HFFc6 (cell line): ENCODE results near the gene SGO1. TPM values are rescaled to one million over a fixed set of nuclear protein-coding genes. Genes with fewer than 3 reads are reported as not detected.

Experiments used
- DNase-seq: peaks from one replicate; pipeline ENCODE4 v3.0.0-alpha.2; 2018
- H3K27ac Mint-ChIP-seq: 2 replicates; pipeline ENCODE4 v1.8.0; 2020; ENCODE audit warnings: mild to moderate bottlenecking, mixed read lengths
- H3K27me3 Mint-ChIP-seq: 2 replicates; pipeline ENCODE4 v1.8.0; 2021; ENCODE audit warnings: mild to moderate bottlenecking, moderate library complexity, mixed read lengths; ENCODE audit not compliant: insufficient read depth
- H3K36me3 Mint-ChIP-seq: 2 replicates; pipeline ENCODE4 v1.8.0; 2021; ENCODE audit warnings: low read depth, mixed read lengths
- H3K4me1 Mint-ChIP-seq: 2 replicates; pipeline ENCODE4 v1.8.0; 2020; ENCODE audit warnings: low read depth, mixed read lengths
- H3K4me3 Mint-ChIP-seq: 2 replicates; pipeline ENCODE4 v1.8.0; 2020; ENCODE audit warnings: mild to moderate bottlenecking, moderate library complexity, mixed read lengths
- H3K9me3 Mint-ChIP-seq: 2 replicates; pipeline ENCODE4 v1.8.0; 2020; ENCODE audit warnings: mild to moderate bottlenecking, mixed read lengths
- total RNA-seq, 6 experiments: library from RNA; stranded (reverse); fragmentation: NEBNext Ultra II Directional; extraction: Animal tissue kit (Norgen Biotek cat#: 25700); gene quantifications; 2 replicates in 1 of 6; 3 replicates in 5 of 6; pipeline ENCODE4 v1.2.3, GENCODE V29; 2021
- TF ChIP-seq, protein P1 (sequence below): fragments of 200-600 bp; sonication (generic); IDR thresholded peaks from 2 replicates; pipeline ENCODE4 v1.5.0; 2021; ENCODE audit warnings: antibody characterized with exemption, mild to moderate bottlenecking

SGO1 gene
- total RNA-seq, 6 experiments from 2014 or later: 5.6 to 14.3 (median 12.0) TPM

DNA sequence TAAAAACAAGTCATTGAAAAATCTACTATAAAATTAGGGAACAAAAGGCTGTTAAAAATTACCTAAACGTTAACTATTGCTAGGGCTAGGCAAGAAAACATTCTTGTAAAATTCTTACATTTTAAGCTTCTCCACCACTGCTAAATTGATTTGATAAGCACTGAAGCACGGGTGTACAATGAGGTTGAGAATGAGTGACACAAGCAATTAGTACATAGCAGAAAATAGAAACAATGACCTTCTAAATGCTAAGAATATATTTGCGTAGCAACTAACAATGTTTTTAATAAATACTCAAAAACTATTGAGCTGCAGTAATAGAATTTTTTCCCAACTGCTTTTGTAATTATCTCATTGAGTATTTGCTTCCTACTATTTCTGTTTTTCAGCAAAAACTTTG is 4.7 kb downstream of the SGO1 start:
- no peak for DNase-seq
- Mint-ChIP-seq H3K27me3 (no peaks in the 10 kb centered on the region; the same call in 1 of the 2 replicates), H3K4me1 (no peaks in the 10 kb centered on the region), H3K4me3 (no peak overlapping the region), H3K27ac (no peak overlapping the region), H3K9me3 (no peaks in the 10 kb centered on the region), H3K36me3 (peaks cover 6% of the 10 kb centered on the region; the same call in 1 of the 2 replicates)
- TF ChIP-seq, protein P1, sequence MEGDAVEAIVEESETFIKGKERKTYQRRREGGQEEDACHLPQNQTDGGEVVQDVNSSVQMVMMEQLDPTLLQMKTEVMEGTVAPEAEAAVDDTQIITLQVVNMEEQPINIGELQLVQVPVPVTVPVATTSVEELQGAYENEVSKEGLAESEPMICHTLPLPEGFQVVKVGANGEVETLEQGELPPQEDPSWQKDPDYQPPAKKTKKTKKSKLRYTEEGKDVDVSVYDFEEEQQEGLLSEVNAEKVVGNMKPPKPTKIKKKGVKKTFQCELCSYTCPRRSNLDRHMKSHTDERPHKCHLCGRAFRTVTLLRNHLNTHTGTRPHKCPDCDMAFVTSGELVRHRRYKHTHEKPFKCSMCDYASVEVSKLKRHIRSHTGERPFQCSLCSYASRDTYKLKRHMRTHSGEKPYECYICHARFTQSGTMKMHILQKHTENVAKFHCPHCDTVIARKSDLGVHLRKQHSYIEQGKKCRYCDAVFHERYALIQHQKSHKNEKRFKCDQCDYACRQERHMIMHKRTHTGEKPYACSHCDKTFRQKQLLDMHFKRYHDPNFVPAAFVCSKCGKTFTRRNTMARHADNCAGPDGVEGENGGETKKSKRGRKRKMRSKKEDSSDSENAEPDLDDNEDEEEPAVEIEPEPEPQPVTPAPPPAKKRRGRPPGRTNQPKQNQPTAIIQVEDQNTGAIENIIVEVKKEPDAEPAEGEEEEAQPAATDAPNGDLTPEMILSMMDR: no peak

DNA sequence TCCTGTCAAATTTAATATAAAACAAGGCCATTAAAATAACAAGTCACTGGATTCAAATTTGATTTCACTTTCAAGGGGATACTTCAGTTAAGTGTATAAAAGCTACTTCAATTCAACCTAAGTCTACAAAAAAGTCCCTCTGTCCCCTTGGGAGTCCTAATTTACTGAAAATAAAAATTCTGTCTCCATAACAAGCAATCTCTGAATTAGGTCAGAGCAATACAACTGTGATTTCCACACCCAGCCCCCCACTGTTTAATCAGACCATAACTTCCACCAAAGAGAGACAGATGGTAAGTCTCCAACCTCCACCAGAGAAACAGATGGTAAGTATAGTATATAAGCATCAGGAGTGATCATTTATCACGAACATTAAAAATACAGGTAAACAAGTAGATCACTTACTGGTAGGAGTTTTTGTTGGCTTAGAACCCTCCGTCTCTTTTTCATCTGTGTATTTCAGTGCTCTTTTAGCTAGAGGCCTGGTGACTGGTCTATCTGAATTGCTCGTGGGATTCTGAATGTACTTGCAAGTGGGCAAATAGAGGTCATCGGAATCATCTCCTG is 12.1 kb downstream of the SGO1 start:
- Mint-ChIP-seq H3K27ac (no peak overlapping the region), H3K9me3 (no peaks in the 10 kb centered on the region), H3K4me1 (no peaks in the 10 kb centered on the region), H3K36me3 (peaks cover 6% of the 10 kb centered on the region; the same call in 1 of the 2 replicates), H3K4me3 (no peak overlapping the region), H3K27me3 (no peaks in the 10 kb centered on the region)
- no peak for DNase-seq
- TF ChIP-seq, protein P1: no peak

DNA sequence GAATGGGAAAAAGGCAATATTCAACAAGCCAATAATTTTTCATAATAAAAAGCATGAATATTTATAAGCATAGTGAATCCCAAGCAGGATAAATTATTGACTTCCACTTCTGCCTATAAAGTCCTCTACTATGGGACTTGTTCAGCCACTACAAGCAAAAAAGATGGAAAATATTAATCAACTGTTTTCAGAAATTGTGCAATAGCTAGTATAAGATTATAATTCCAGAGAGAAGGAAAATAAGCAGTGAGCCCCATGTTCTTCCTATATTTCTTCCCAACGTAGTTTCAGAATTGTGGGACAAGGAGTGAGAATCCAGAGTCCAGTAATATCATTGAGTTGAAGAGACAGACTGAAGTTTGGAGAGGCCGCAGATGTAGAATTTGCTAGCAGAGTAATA is 24.3 kb downstream of the SGO1 start:
- H3K27ac Mint-ChIP-seq: no peak overlapping the region
- H3K36me3 Mint-ChIP-seq: peaks cover 6% of the 10 kb centered on the region; the same call in 1 of the 2 replicates
- no peak for DNase-seq
- H3K4me3 Mint-ChIP-seq: no peak overlapping the region
- H3K9me3 Mint-ChIP-seq: no peaks in the 10 kb centered on the region
- no peaks in the 10 kb centered on the region for H3K4me1 Mint-ChIP-seq
- no peaks in the 10 kb centered on the region for H3K27me3 Mint-ChIP-seq
- TF ChIP-seq, protein P1: no peak

DNA sequence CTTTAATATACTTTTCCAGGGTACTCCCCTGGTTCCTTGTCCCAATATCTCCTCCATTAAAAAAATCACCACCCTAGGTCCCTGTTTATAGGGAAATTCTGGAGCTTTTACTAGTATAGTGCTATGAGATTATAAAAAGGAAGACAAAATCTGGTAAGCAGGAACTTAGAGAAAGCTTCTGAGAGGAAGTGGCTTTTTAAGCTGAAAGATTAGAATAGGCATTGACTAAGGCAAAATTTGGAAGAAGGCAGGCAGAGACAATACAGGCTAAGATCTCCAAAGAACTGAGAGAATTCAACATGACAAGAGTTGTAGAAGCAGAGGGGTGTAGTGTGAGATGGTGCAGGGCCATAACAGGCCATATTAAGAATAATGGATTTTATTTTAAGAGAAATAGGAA is 25.8 kb downstream of the SGO1 start:
- TF ChIP-seq, protein P1: no peak
- Mint-ChIP-seq H3K9me3 (no peaks in the 10 kb centered on the region), H3K27ac (no peak overlapping the region), H3K4me3 (no peak overlapping the region), H3K36me3 (no peaks in the 10 kb centered on the region), H3K27me3 (no peaks in the 10 kb centered on the region), H3K4me1 (no peaks in the 10 kb centered on the region)
- DNase-seq: no peak

DNA sequence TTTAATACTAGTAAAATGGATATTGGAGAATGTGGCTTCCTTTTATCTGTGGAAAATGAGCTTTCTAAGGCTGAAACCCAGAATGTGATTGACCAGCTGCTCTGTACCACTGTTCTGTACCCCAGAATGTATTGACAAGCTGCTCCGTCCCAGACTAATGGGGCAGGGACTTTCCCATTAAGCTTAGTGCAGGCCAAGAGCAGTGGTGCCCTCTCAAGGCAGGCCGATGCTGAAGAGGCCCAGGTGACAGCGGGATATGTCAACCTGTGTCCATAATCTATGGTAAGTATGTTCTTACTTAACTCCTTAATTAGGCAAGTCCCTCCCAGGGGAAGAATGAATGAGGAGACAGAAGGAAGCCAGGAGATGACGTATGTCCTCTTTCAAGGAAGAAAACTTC is 31.1 kb downstream of the SGO1 start:
- Mint-ChIP-seq H3K36me3 (no peaks in the 10 kb centered on the region), H3K4me1 (no peaks in the 10 kb centered on the region), H3K27me3 (no peaks in the 10 kb centered on the region), H3K27ac (no peak overlapping the region), H3K4me3 (no peak overlapping the region), H3K9me3 (no peaks in the 10 kb centered on the region)
- DNase-seq: no peak
- TF ChIP-seq, protein P1: no peak
